GM23248 (cell line): ENCODE results near the gene CCNB1. TPM values are rescaled to one million over a fixed set of nuclear protein-coding genes. Genes with fewer than 3 reads are reported as not detected.

Experiments used
- DNase-seq: peaks from one replicate; pipeline ENCODE4 v3.0.0-alpha.2; 2015
- H2AFZ ChIP-seq: fragments of 200-600 bp; sonication (generic); 2 replicates; pipeline ENCODE4 v1.6.1; 2016; ENCODE audit warnings: antibody characterized with exemption
- H3F3A ChIP-seq: fragments of 200-600 bp; sonication (generic); 2 replicates; pipeline ENCODE4 v1.6.1; 2016; ENCODE audit warnings: mild to moderate bottlenecking, antibody characterized with exemption, mixed run types; ENCODE audit not compliant: insufficient read depth
- H3K27ac ChIP-seq: fragments of 200-600 bp; sonication (generic); 2 replicates; pipeline ENCODE4 v1.5.1; 2016; ENCODE audit warnings: mild to moderate bottlenecking
- H3K27me3 ChIP-seq: fragments of 200-600 bp; sonication (generic); replicated peaks from 2 replicates; pipeline ENCODE4 v1.6.1; 2016; ENCODE audit warnings: mild to moderate bottlenecking; ENCODE audit not compliant: insufficient read depth
- H3K36me3 ChIP-seq: fragments of 200-600 bp; sonication (generic); 2 replicates; pipeline ENCODE4 v1.6.1; 2016; ENCODE audit warnings: low read depth, mild to moderate bottlenecking
- H3K4me1 ChIP-seq: fragments of 200-600 bp; sonication (generic); 2 replicates; pipeline ENCODE4 v1.6.1; 2016; ENCODE audit warnings: mild to moderate bottlenecking; ENCODE audit not compliant: insufficient read depth
- H3K4me2 ChIP-seq: fragments of 200-600 bp; sonication (generic); one replicate; pipeline ENCODE4 v1.6.1; 2016; ENCODE audit warnings: mild to moderate bottlenecking; ENCODE audit not compliant: unreplicated experiment
- H3K4me3 ChIP-seq: fragments of 200-600 bp; sonication (generic); 2 replicates; pipeline ENCODE4 v1.5.1; 2016; ENCODE audit warnings: mild to moderate bottlenecking
- H3K79me2 ChIP-seq: fragments of 200-600 bp; sonication (generic); 2 replicates; pipeline ENCODE4 v1.6.1; 2016; ENCODE audit warnings: mild to moderate bottlenecking; ENCODE audit not compliant: insufficient read depth
- H3K9ac ChIP-seq: fragments of 200-600 bp; sonication (generic); 2 replicates; pipeline ENCODE4 v1.6.1; 2016; ENCODE audit warnings: mild to moderate bottlenecking
- H3K9me2 ChIP-seq: fragments of 200-600 bp; sonication (generic); 2 replicates; pipeline ENCODE4 v1.6.1; 2016; ENCODE audit warnings: mixed run types, mild to moderate bottlenecking, moderate library complexity; ENCODE audit not compliant: insufficient read depth
- H3K9me3 ChIP-seq: fragments of 200-600 bp; sonication (generic); one replicate; pipeline ENCODE4 v1.6.1; 2017; ENCODE audit warnings: low read depth
- H4K20me1 ChIP-seq: fragments of 200-600 bp; sonication (generic); 2 replicates; pipeline ENCODE4 v1.6.0; 2016; ENCODE audit not compliant: insufficient read depth
- EZH2 ChIP-seq: fragments of 200-600 bp; sonication (generic); IDR thresholded peaks from 2 replicates; pipeline ENCODE4 v1.6.1; 2018; ENCODE audit warnings: antibody characterized with exemption, mild to moderate bottlenecking; ENCODE audit not compliant: insufficient read depth, poor library complexity, severe bottlenecking
- EZH2phosphoT487 ChIP-seq: fragments of 200-600 bp; sonication (generic); IDR thresholded peaks from 2 replicates; pipeline ENCODE4 v1.6.1; 2018; ENCODE audit warnings: antibody characterized with exemption, moderate library complexity, mild to moderate bottlenecking, low read depth; ENCODE audit not compliant: insufficient read depth
- WGBS, 2 experiments: methylation state at CpG; one replicate each; pipeline ENCODE4 v1.1.6; 2015 to 2017; ENCODE audit warnings: low lambda C conversion rate in 2 of 2, low coverage in 1 of 2; ENCODE audit errors: missing lambda C conversion rate in 2 of 2; 5-methylcytosine and 5-hydroxymethylcytosine counted together
- in situ Hi-C: fragments of 300-500 bp; cut with MboI; formaldehyde crosslinking; loops from 2 replicates; pipeline ENCODE4 v1.15.0; 2020
- polyA plus RNA-seq: library from polyadenylated mRNA; unstranded; fragments of >200 nt; fragmentation: Nextera tagmentation; extraction: Ambion mirVana; gene quantifications from 2 replicates; pipeline ENCODE4 v1.2.1, GENCODE V29; 2016
- small RNA-seq: library from RNA; depleted of rRNA; stranded (forward); fragments of <200 nt; gene quantifications from one replicate; pipeline ENCODE3, GENCODE V24; 2014; ENCODE audit warnings: low read depth, low replicate concordance
- total RNA-seq: library from RNA; depleted of rRNA; stranded (reverse); fragments of >200 nt; shearing (Covaris generic); gene quantifications from 2 replicates; pipeline ENCODE4 v1.2.3, GENCODE V29; 2014; rRNA removed

CCNB1 gene
- total and polyA plus RNA-seq, 2 experiments from 2014 or later = 66.7 to 94.6 TPM

- Histone ChIP-seq H3K27me3 (no peaks in the 10 kb centered on the region), H3K4me3 (no peak overlapping the region), H3K9ac (no peak overlapping the region), H3K36me3 (peaks cover 10% of the 10 kb centered on the region; the same call in 1 of the 2 replicates), H3K4me1 (no peaks in the 10 kb centered on the region), H2AFZ (no peak overlapping the region), H3K27ac (no peak overlapping the region), H3K9me2 (no peaks in the 10 kb centered on the region), H4K20me1 (no peaks in the 10 kb centered on the region), H3K4me2 (no peak overlapping the region), H3K9me3 (no peaks in the 10 kb centered on the region), H3F3A (no peaks in the 10 kb centered on the region), H3K79me2 (peaks cover 61% of the 10 kb centered on the region)
- no peak for DNase-seq
- TF ChIP-seq EZH2 = no peak
- 98 to 99% methylated on average over 8 of the region's 8 CpGs for WGBS, 2 experiments
- in situ Hi-C loops = no loop called here
Measured at GRCh38 chr5:69224520-69224919, 57.6 kb downstream of the CCNB1 start.

DNA sequence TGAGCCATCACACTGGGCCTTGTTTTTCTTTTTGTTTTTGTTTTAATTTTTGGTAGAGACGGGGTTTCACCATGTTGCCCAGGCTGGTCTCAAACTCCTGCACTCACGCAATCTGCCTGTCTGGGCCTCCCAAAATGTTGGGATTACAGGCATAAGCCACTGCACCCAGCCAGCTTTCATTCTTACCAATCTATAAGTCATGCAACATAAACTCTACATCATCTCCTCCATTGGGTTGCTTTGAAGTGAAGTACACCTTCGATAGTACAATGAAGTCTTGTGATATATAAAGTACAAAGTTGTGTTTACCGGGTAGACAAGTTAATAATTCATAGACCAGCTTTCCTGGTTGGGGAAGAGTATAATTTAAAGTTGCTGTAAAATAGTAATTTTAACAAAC, 58.9 kb downstream of the CCNB1 start:
- Histone ChIP-seq H3K9me2 (no peaks in the 10 kb centered on the region), H3K36me3 (peaks cover 18% of the 10 kb centered on the region; the same call in 1 of the 2 replicates), H3K4me1 (no peaks in the 10 kb centered on the region), H3K9me3 (no peaks in the 10 kb centered on the region), H3K79me2 (peaks cover 52% of the 10 kb centered on the region), H3K27me3 (no peaks in the 10 kb centered on the region), H3F3A (no peaks in the 10 kb centered on the region; the same call in 1 of the 2 replicates), H4K20me1 (no peaks in the 10 kb centered on the region), H3K4me2 (no peak overlapping the region), H3K4me3 (no peak overlapping the region), H3K27ac (no peak overlapping the region), H2AFZ (no peak overlapping the region), H3K9ac (no peak overlapping the region)
- in situ Hi-C loops = no loop called here
- 98 to 100% methylated on average over 4 of the region's 4 CpGs for WGBS, 2 experiments
- no peak for TF ChIP-seq EZH2phosphoT487
- TF ChIP-seq EZH2 = no peak
- DNase-seq = no peak

Small RNA genes lying within 50 kb of the gene (small RNA-seq; reads per million reads assigned to genes)
- not detected for gene SNORA50D

Other genes with a start within 250 kb of the CCNB1 start
- 66.8 and 69.6 TPM in 2 replicates for gene SLC30A5, start 73.1 kb upstream of the CCNB1 start, total RNA-seq
- 63.2 and 67.1 TPM in 2 replicates for gene SLC30A5, start 73.1 kb upstream of the CCNB1 start, polyA plus RNA-seq
- gene CENPH, start 22.4 kb downstream of the CCNB1 start, total RNA-seq = 14.7 and 16.7 TPM in 2 replicates
- 11.0 and 12.5 TPM in 2 replicates for gene CENPH, start 22.4 kb downstream of the CCNB1 start, polyA plus RNA-seq
- gene CDK7, start 67.7 kb downstream of the CCNB1 start, total RNA-seq = 48.9 and 60.4 TPM in 2 replicates
- gene CDK7, start 67.7 kb downstream of the CCNB1 start, polyA plus RNA-seq = 55.7 and 58.9 TPM in 2 replicates
- 0.97 and 1.9 TPM in 2 replicates for gene CCDC125, start 165.7 kb downstream of the CCNB1 start, total RNA-seq
- 2.6 TPM in 2 replicates for gene CCDC125, start 165.7 kb downstream of the CCNB1 start, polyA plus RNA-seq
- 17.0 and 20.0 TPM in 2 replicates for gene AK6, start 202.4 kb downstream of the CCNB1 start, total RNA-seq
- 125 and 136 TPM in 2 replicates for gene AK6, start 202.4 kb downstream of the CCNB1 start, polyA plus RNA-seq
- 60.8 and 79.4 TPM in 2 replicates for gene TAF9, start 202.4 kb downstream of the CCNB1 start, total RNA-seq
- 117 and 118 TPM in 2 replicates for gene TAF9, start 202.4 kb downstream of the CCNB1 start, polyA plus RNA-seq
- 15.8 and 27.8 TPM in 2 replicates for gene RAD17, start 202.7 kb downstream of the CCNB1 start, total RNA-seq
- 20.5 and 21.7 TPM in 2 replicates for gene RAD17, start 202.7 kb downstream of the CCNB1 start, polyA plus RNA-seq
- 2.8 and 5.5 TPM in 2 replicates for gene MARVELD2, start 248.0 kb downstream of the CCNB1 start, total RNA-seq
- 1.7 and 2.1 TPM in 2 replicates for gene MARVELD2, start 248.0 kb downstream of the CCNB1 start, polyA plus RNA-seq